Astrocyte (in vitro differentiated cells and primary cell): Measurements from ENCODE around the gene FRMD8. TPM values are rescaled to one million over a fixed set of nuclear protein-coding genes. Genes with fewer than 3 reads are reported as not detected.

Experiments
- DNase-seq: peaks from one replicate; pipeline ENCODE4 v3.0.0-alpha.2; 2010; ENCODE audit warnings: low read depth
- FAIRE-seq: peaks from 2 replicates; lab custom pipeline; 2011; peaks lifted over from hg19 to GRCh38; lab: Jason Lieb, UNC
- H2AFZ ChIP-seq: 2 replicates; pipeline ENCODE4 v1.6.0; 2012; ENCODE audit warnings: low read depth, low read length, inconsistent platforms
- H3K27ac ChIP-seq: 2 replicates; pipeline ENCODE4 v1.5.1; 2011; ENCODE audit warnings: low read depth, low read length, inconsistent platforms
- H3K27me3 ChIP-seq: 2 replicates; pipeline ENCODE4 v1.6.0; 2011; ENCODE audit warnings: low read length, inconsistent platforms; ENCODE audit not compliant: insufficient read depth
- H3K36me3 ChIP-seq: 2 replicates; pipeline ENCODE4 v1.5.1; 2011; ENCODE audit warnings: low read length, inconsistent platforms; ENCODE audit not compliant: insufficient read depth
- H3K4me1 ChIP-seq: 2 replicates; pipeline ENCODE4 v1.5.1; 2011; ENCODE audit warnings: low read length, inconsistent platforms; ENCODE audit not compliant: insufficient read depth
- H3K4me2 ChIP-seq: 2 replicates; pipeline ENCODE4 v1.6.0; 2012; ENCODE audit warnings: low read length, inconsistent platforms
- H3K4me3 ChIP-seq: 2 replicates; pipeline ENCODE4 v1.5.1; 2011; ENCODE audit warnings: low read depth, mild to moderate bottlenecking, low read length, inconsistent platforms; ENCODE audit not compliant: insufficient read depth
- H3K79me2 ChIP-seq: 2 replicates; pipeline ENCODE4 v1.6.0; 2012; ENCODE audit warnings: mild to moderate bottlenecking, low read length, inconsistent platforms; ENCODE audit not compliant: insufficient read depth
- H3K9ac ChIP-seq: 2 replicates; pipeline ENCODE4 v1.6.0; 2012; ENCODE audit warnings: mild to moderate bottlenecking, low read length, inconsistent platforms
- H3K9me3 ChIP-seq: 2 replicates; pipeline ENCODE4 v1.5.1; 2012; ENCODE audit warnings: low read depth, mild to moderate bottlenecking, low read length, inconsistent platforms; ENCODE audit not compliant: insufficient read depth
- H4K20me1 ChIP-seq: 2 replicates; pipeline ENCODE4 v1.6.0; 2012; ENCODE audit warnings: low read length, inconsistent platforms; ENCODE audit not compliant: insufficient read depth
- H3K27ac Mint-ChIP-seq: one replicate; pipeline ENCODE4 v1.8.0; 2021; ENCODE audit warnings: mild to moderate bottlenecking, mixed read lengths; ENCODE audit not compliant: unreplicated experiment
- H3K27me3 Mint-ChIP-seq: one replicate; pipeline ENCODE4 v1.8.0; 2021; ENCODE audit warnings: low read depth, mixed read lengths; ENCODE audit not compliant: unreplicated experiment
- H3K36me3 Mint-ChIP-seq: one replicate; pipeline ENCODE4 v1.8.0; 2021; ENCODE audit warnings: low read depth, mixed read lengths; ENCODE audit not compliant: unreplicated experiment
- H3K4me1 Mint-ChIP-seq: one replicate; pipeline ENCODE4 v1.8.0; 2021; ENCODE audit warnings: low read depth, mixed read lengths; ENCODE audit not compliant: unreplicated experiment
- H3K4me3 Mint-ChIP-seq: one replicate; pipeline ENCODE4 v1.8.0; 2021; ENCODE audit warnings: mild to moderate bottlenecking, moderate library complexity, mixed read lengths; ENCODE audit not compliant: unreplicated experiment
- H3K9me3 Mint-ChIP-seq: one replicate; pipeline ENCODE4 v1.8.0; 2021; ENCODE audit warnings: mild to moderate bottlenecking, mixed read lengths; ENCODE audit not compliant: unreplicated experiment
- CTCF ChIP-seq: IDR thresholded peaks from 2 replicates; pipeline ENCODE4 v1.5.1; 2011; ENCODE audit warnings: low read depth, mild to moderate bottlenecking, inconsistent platforms, low read length, moderate library complexity; ENCODE audit not compliant: insufficient read depth
- EZH2 ChIP-seq: IDR thresholded peaks from 2 replicates; pipeline ENCODE4 v1.6.1; 2012; ENCODE audit warnings: mild to moderate bottlenecking, low read length, inconsistent platforms; ENCODE audit not compliant: insufficient read depth
- total RNA-seq: library from RNA; stranded (reverse); gene quantifications from 2 replicates; pipeline ENCODE4 v1.2.1, GENCODE V29; 2021

The FRMD8 gene
- total RNA-seq, 1 donor from 2014 or later, result 61.2 TPM

- Mint-ChIP-seq H3K4me1 (peaks cover 63% of the 10 kb centered on the region), H3K9me3 (peaks cover 1% of the 10 kb centered on the region), H3K27me3 (no peaks in the 10 kb centered on the region), H3K36me3 (peaks cover 6% of the 10 kb centered on the region), H3K27ac (peak overlapping the region; percentile 88), H3K4me3 (peak overlapping the region; percentile 92)
- Histone ChIP-seq H2AFZ (no peak overlapping the region), H3K27ac (peak overlapping the region; percentile 100), H3K4me1 (peaks cover 51% of the 10 kb centered on the region), H3K4me2 (peak overlapping the region; percentile 94), H3K79me2 (peaks cover 96% of the 10 kb centered on the region), H4K20me1 (peaks cover 67% of the 10 kb centered on the region), H3K27me3 (no peaks in the 10 kb centered on the region), H3K4me3 (peak overlapping the region; percentile 95), H3K9ac (peak overlapping the region; percentile 96), H3K9me3 (no peaks in the 10 kb centered on the region), H3K36me3 (peaks cover 13% of the 10 kb centered on the region)
- no peak for FAIRE-seq
- peak; percentile 29 for DNase-seq
- TF ChIP-seq EZH2 (no peak), CTCF (no peak)
Measured at GRCh38 chr11:65424205-65425104, 38.0 kb downstream of the FRMD8 start.

GRCh38 chr11:65425105-65425970, 38.9 kb downstream of the FRMD8 start:
- FAIRE-seq (no peak), DNase-seq (peak; percentile 76)
- peak; percentile 11 for TF ChIP-seq CTCF
- TF ChIP-seq EZH2, result no peak
- peak overlapping the region; percentile 92 for H3K4me3 Mint-ChIP-seq
- peaks cover 13% of the 10 kb centered on the region for H3K36me3 ChIP-seq
- H3K4me3 ChIP-seq, result peak overlapping the region; percentile 95
- no peaks in the 10 kb centered on the region for H3K27me3 Mint-ChIP-seq
- peaks cover 63% of the 10 kb centered on the region for H3K4me1 Mint-ChIP-seq
- peak overlapping the region; percentile 100 for H3K27ac ChIP-seq
- H3K9me3 Mint-ChIP-seq, result peaks cover 1% of the 10 kb centered on the region
- H3K79me2 ChIP-seq, result peaks cover 97% of the 10 kb centered on the region
- H3K27me3 ChIP-seq, result no peaks in the 10 kb centered on the region
- peak overlapping the region; percentile 88 for H3K27ac Mint-ChIP-seq
- H3K4me2 ChIP-seq, result peak overlapping the region; percentile 94
- H3K9me3 ChIP-seq, result no peaks in the 10 kb centered on the region
- peaks cover 6% of the 10 kb centered on the region for H3K36me3 Mint-ChIP-seq
- peak overlapping the region; percentile 96 for H3K9ac ChIP-seq
- peaks cover 76% of the 10 kb centered on the region for H4K20me1 ChIP-seq
- H3K4me1 ChIP-seq, result peaks cover 49% of the 10 kb centered on the region
- H2AFZ ChIP-seq, result no peak overlapping the region
